Esophagus squamous epithelium (tissue), 4 donors: Measurements from ENCODE around the gene OR10H1.
"Not testable (repeated sequence)": the region's sequence is repeated elsewhere in the genome, so short reads cannot be mapped to it uniquely, and the experiment has no call there.

Source experiments
- POLR2A ChIP-seq, 4 donors: fragments of 450-650 bp; IDR thresholded peaks; one replicate each; pipeline ENCODE4 v1.6.1; 2017; ENCODE audit warnings: antibody characterized with exemption in 4 of 4, mild to moderate bottlenecking in 4 of 4, moderate library complexity in 3 of 4
- TF ChIP-seq, protein P1 (sequence below), 6 experiments: fragments of 450-650 bp in 4 of 6; fragments of 200-600 bp in 2 of 6; sonication (generic) in 2 of 6; IDR thresholded peaks; one replicate each; pipeline ENCODE4 v1.5.1; 2016 to 2019; ENCODE audit warnings: antibody characterized with exemption in 6 of 6, mild to moderate bottlenecking in 4 of 6, moderate library complexity in 4 of 6

- TF ChIP-seq POLR2A (IDR thresholded peaks at IDR 0.05), result not testable (repeated sequence)
- TF ChIP-seq, protein P1, sequence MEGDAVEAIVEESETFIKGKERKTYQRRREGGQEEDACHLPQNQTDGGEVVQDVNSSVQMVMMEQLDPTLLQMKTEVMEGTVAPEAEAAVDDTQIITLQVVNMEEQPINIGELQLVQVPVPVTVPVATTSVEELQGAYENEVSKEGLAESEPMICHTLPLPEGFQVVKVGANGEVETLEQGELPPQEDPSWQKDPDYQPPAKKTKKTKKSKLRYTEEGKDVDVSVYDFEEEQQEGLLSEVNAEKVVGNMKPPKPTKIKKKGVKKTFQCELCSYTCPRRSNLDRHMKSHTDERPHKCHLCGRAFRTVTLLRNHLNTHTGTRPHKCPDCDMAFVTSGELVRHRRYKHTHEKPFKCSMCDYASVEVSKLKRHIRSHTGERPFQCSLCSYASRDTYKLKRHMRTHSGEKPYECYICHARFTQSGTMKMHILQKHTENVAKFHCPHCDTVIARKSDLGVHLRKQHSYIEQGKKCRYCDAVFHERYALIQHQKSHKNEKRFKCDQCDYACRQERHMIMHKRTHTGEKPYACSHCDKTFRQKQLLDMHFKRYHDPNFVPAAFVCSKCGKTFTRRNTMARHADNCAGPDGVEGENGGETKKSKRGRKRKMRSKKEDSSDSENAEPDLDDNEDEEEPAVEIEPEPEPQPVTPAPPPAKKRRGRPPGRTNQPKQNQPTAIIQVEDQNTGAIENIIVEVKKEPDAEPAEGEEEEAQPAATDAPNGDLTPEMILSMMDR (IDR thresholded peaks at IDR 0.05), result not testable (repeated sequence)
These were observed 18.8 kb upstream of the OR10H1 start for GRCh38 chr19:15834232-15834631.
